SK-N-SH (cell line): ENCODE measurements around the gene SPEF1. TPM values are rescaled to one million over a fixed set of nuclear protein-coding genes. Genes with fewer than 3 reads are reported as not detected.

Experiments used
- CTCF ChIA-PET: fragments of 300-600, 350-600 bp; formaldehyde crosslinking; extraction: SDS; loops from one replicate; lab custom pipeline; 2021; lab: Yijun Ruan, JAX
- POLR2A ChIA-PET: fragments of 350-600 bp; sonication (Branson Sonifier 250); formaldehyde crosslinking; extraction: SDS; loops from one replicate; lab custom pipeline; 2020; ENCODE audit warnings: antibody characterized with exemption, inconsistent platforms; lab: Yijun Ruan, JAX
- DNase-seq: peaks from one replicate; pipeline ENCODE4 v3.0.0; 2012
- H2AFZ ChIP-seq: fragments of 200-600 bp; sonication (generic); 2 replicates; pipeline ENCODE4 v1.8.1; 2016; ENCODE audit warnings: antibody characterized with exemption, mild to moderate bottlenecking, low read depth
- H3F3A ChIP-seq: fragments of 200-600 bp; sonication (generic); replicated peaks from 2 replicates; pipeline ENCODE3; 2016; ENCODE audit warnings: antibody characterized with exemption, mild to moderate bottlenecking; ENCODE audit not compliant: insufficient read depth
- H3K27ac ChIP-seq, 2 experiments: fragments of 200-500 bp in 1 of 2; fragments of 200-600 bp in 1 of 2; sonication (Bioruptor generic) in 1 of 2; sonication (generic), shearing (Covaris generic) in 1 of 2; 2 replicates each; pipeline versions ENCODE4 v1.5.1 to v1.6.1; 2014 to 2016; ENCODE audit warnings: low read depth in 2 of 2, inconsistent platforms in 1 of 2, low read length in 1 of 2, mild to moderate bottlenecking in 1 of 2, mixed read lengths in 1 of 2
- H3K27me3 ChIP-seq: fragments of 200-600 bp; sonication (generic), shearing (Covaris generic); 2 replicates; pipeline ENCODE4 v1.6.1; 2016; ENCODE audit warnings: mixed run types; ENCODE audit not compliant: insufficient read depth
- H3K36me3 ChIP-seq, 2 experiments: fragments of 200-500 bp in 1 of 2; fragments of 200-600 bp in 1 of 2; sonication (Bioruptor generic) in 1 of 2; sonication (generic) in 1 of 2; replicated peaks in 1 of 2; 2 replicates each; pipeline versions ENCODE3 to v1.5.1; 2014 to 2016; ENCODE audit warnings: low read length in 1 of 2, mild to moderate bottlenecking in 1 of 2; ENCODE audit not compliant: insufficient read depth in 2 of 2, control insufficient read depth in 1 of 2
- H3K4me1 ChIP-seq, 2 experiments: fragments of 200-500 bp in 1 of 2; fragments of 200-600 bp in 1 of 2; sonication (Bioruptor generic) in 1 of 2; sonication (generic), shearing (Covaris generic) in 1 of 2; 2 replicates each; pipeline versions ENCODE4 v1.5.1 to v1.6.1; 2014 to 2016; ENCODE audit warnings: low read depth in 1 of 2, low read length in 1 of 2, mixed run types in 1 of 2; ENCODE audit not compliant: insufficient read depth in 2 of 2, control insufficient read depth in 1 of 2
- H3K4me2 ChIP-seq: fragments of 200-600 bp; sonication (generic), shearing (Covaris generic); 2 replicates; pipeline ENCODE4 v1.6.1; 2017; ENCODE audit warnings: mixed run types
- H3K4me3 ChIP-seq, 2 experiments: fragments of 200-500 bp in 1 of 2; fragments of 200-600 bp in 1 of 2; sonication (Bioruptor generic) in 1 of 2; sonication (generic), shearing (Covaris generic) in 1 of 2; 2 replicates each; pipeline versions ENCODE4 v1.5.1 to v1.8.1; 2014 to 2016; ENCODE audit warnings: low read depth in 2 of 2, inconsistent platforms in 1 of 2, low read length in 1 of 2, mild to moderate bottlenecking in 1 of 2, mixed read lengths in 1 of 2, moderate library complexity in 1 of 2
- H3K79me2 ChIP-seq: fragments of 200-600 bp; sonication (generic); 2 replicates; pipeline ENCODE4 v1.8.1; 2017; ENCODE audit warnings: mild to moderate bottlenecking; ENCODE audit not compliant: insufficient read depth
- H3K9ac ChIP-seq: fragments of 200-600 bp; sonication (generic); 2 replicates; pipeline ENCODE4 v1.6.1; 2017; ENCODE audit warnings: mixed run types
- H3K9me2 ChIP-seq: fragments of 200-600 bp; sonication (generic); 2 replicates; pipeline ENCODE4 v1.6.1; 2017; ENCODE audit warnings: mixed run types
- H3K9me3 ChIP-seq: fragments of 200-600 bp; sonication (generic); 2 replicates; pipeline ENCODE4 v1.6.1; 2017; ENCODE audit warnings: mixed run types, mild to moderate bottlenecking, moderate library complexity
- H4K20me1 ChIP-seq: fragments of 200-600 bp; sonication (generic); 2 replicates; pipeline ENCODE4 v1.6.1; 2017; ENCODE audit warnings: mild to moderate bottlenecking, mixed run types; ENCODE audit not compliant: insufficient read depth
- ELF1 ChIP-seq: IDR thresholded peaks from 2 replicates; pipeline ENCODE4 v1.4.0; 2012
- EP300 ChIP-seq, 2 experiments: IDR thresholded peaks; 2 replicates each; pipeline versions ENCODE4 v1.4.0 to v1.6.1; 2012; ENCODE audit warnings: borderline replicate concordance in 1 of 2, low read depth in 1 of 2, low read length in 1 of 2
- FOXJ3 ChIP-seq: sonication (generic); formaldehyde crosslinking; IDR thresholded peaks from 2 replicates; pipeline ENCODE4 v1.5.1; 2020; ENCODE audit warnings: mild to moderate bottlenecking, missing genetic modification reagents
- FOXM1 ChIP-seq: IDR thresholded peaks from 2 replicates; pipeline ENCODE4 v1.4.0; 2012; ENCODE audit warnings: low read depth, mild to moderate bottlenecking
- GATA2 ChIP-seq: sonication (generic); formaldehyde crosslinking; IDR thresholded peaks from 2 replicates; pipeline ENCODE4 v1.5.0; 2020; ENCODE audit warnings: mild to moderate bottlenecking, missing genetic modification reagents
- IRF3 ChIP-seq: fragments of 150-350 bp; IDR thresholded peaks from 2 replicates; pipeline ENCODE4 v1.6.1; 2016; ENCODE audit warnings: mild to moderate bottlenecking, low read depth, low read length
- JUND ChIP-seq: IDR thresholded peaks from 2 replicates; pipeline ENCODE4 v1.4.0; 2012
- MAX ChIP-seq: IDR thresholded peaks from 2 replicates; pipeline ENCODE4 v1.4.0; 2012; ENCODE audit warnings: low read depth
- MXI1 ChIP-seq: IDR thresholded peaks from 2 replicates; pipeline ENCODE4 v1.6.1; 2012; ENCODE audit warnings: mild to moderate bottlenecking, low read depth, low read length, improper control_type of control experiment
- NRF1 ChIP-seq: IDR thresholded peaks from 2 replicates; pipeline ENCODE4 v1.6.1; 2012; ENCODE audit warnings: low read depth, mild to moderate bottlenecking, low read length
- RAD21 ChIP-seq: IDR thresholded peaks from 2 replicates; pipeline ENCODE4 v1.6.1; 2012; ENCODE audit warnings: mild to moderate bottlenecking, low read length
- RFX5 ChIP-seq: IDR thresholded peaks from 2 replicates; pipeline ENCODE4 v1.6.1; 2012; ENCODE audit warnings: mild to moderate bottlenecking, improper control_type of control experiment, low read length
- RXRA ChIP-seq: IDR thresholded peaks from 2 replicates; pipeline ENCODE4 v1.4.0; 2012; ENCODE audit warnings: low read depth, mild to moderate bottlenecking, borderline replicate concordance
- SIN3A ChIP-seq: IDR thresholded peaks from 2 replicates; pipeline ENCODE4 v1.6.1; 2012; ENCODE audit warnings: low read depth, mild to moderate bottlenecking, low read length, moderate library complexity, borderline replicate concordance
- TAF1 ChIP-seq: IDR thresholded peaks from 2 replicates; pipeline ENCODE4 v1.6.1; 2012; ENCODE audit warnings: low read depth, mild to moderate bottlenecking, low read length, moderate library complexity, borderline replicate concordance
- TCF12 ChIP-seq: IDR thresholded peaks from 2 replicates; pipeline ENCODE4 v1.4.0; 2012
- USF1 ChIP-seq: IDR thresholded peaks from 2 replicates; pipeline ENCODE4 v1.4.0; 2012; ENCODE audit warnings: low read depth, borderline replicate concordance
- YY1 ChIP-seq: IDR thresholded peaks from 2 replicates; pipeline ENCODE4 v1.4.0; 2012; ENCODE audit warnings: low read depth, mild to moderate bottlenecking
- ZBTB33 ChIP-seq: IDR thresholded peaks from 2 replicates; pipeline ENCODE4 v1.4.0; 2012; ENCODE audit warnings: low read depth, borderline replicate concordance
- WGBS: methylation state at CpG from one replicate; pipeline ENCODE4 v1.1.6; 2017; ENCODE audit warnings: low lambda C conversion rate; 5-methylcytosine and 5-hydroxymethylcytosine counted together
- polyA plus RNA-seq, 3 experiments: library from polyadenylated mRNA; depleted of rRNA; stranded (reverse); fragments of >200 nt; gene quantifications; 2 replicates each; pipeline ENCODE4 v1.2.3, GENCODE V29; 2012

Gene SPEF1
- polyA plus RNA-seq, 1 of the 3 experiments (the other 2 are of a cell fraction): 1.6 TPM

- Histone ChIP-seq H4K20me1 (no peaks in the 10 kb centered on the region), H3K9me2 (no peaks in the 10 kb centered on the region), H3K79me2 (no peaks in the 10 kb centered on the region; the same call in 1 of the 2 replicates), H3K27me3 (no peaks in the 10 kb centered on the region), H3K4me2 (no peak overlapping the region), H3K9ac (no peak overlapping the region), H3K27ac (no peak overlapping the region), H3K4me3 (no peak overlapping the region), H2AFZ (no peak overlapping the region), H3F3A (no peaks in the 10 kb centered on the region), H3K36me3 (peaks cover 10 to 12% of the 10 kb centered on the region in 2 experiments), H3K4me1 (peaks cover 0 to 3% of the 10 kb centered on the region in 2 experiments; a peak in 1 of 4 replicates), H3K9me3 (no peaks in the 10 kb centered on the region)
- no peak for TF ChIP-seq SIN3A
- no peak for TF ChIP-seq TAF1
- ChIA-PET CTCF (interaction anchor here (1.2 to 13.1 kb wide), 6 partner anchors 7 to 84 kb away, joined by 3 to 151 read pairs (median 12); partner anchors contain the start of gene ADISSP), POLR2A (no interaction called here)
- whole genome bisulfite sequencing: 89% methylated on average over 10 of the region's 10 CpGs
- no peak for DNase-seq
Measured at GRCh38 chr20:3760655-3761348, 20.4 kb downstream of the SPEF1 start.

- peaks cover 10 to 13% of the 10 kb centered on the region in 2 experiments for H3K36me3 ChIP-seq
- H3K4me2 ChIP-seq: no peak overlapping the region
- no peaks in the 10 kb centered on the region for H4K20me1 ChIP-seq
- H3K4me1 ChIP-seq: no peaks in the 10 kb centered on the region
- no peak overlapping the region for H2AFZ ChIP-seq
- H3K9me3 ChIP-seq: no peaks in the 10 kb centered on the region
- DNase-seq: no peak
- no peaks in the 10 kb centered on the region for H3K27me3 ChIP-seq
- H3K9me2 ChIP-seq: no peaks in the 10 kb centered on the region
- H3K79me2 ChIP-seq: no peaks in the 10 kb centered on the region; the same call in 1 of the 2 replicates
- POLR2A ChIA-PET: no interaction called here
- H3K27ac ChIP-seq: no peak overlapping the region
- no peak overlapping the region for H3K9ac ChIP-seq
- no peak overlapping the region for H3K4me3 ChIP-seq
- CTCF ChIA-PET: interaction anchor here (1.2 to 13.1 kb wide), 6 partner anchors 8 to 83 kb away, joined by 3 to 151 read pairs (median 12); partner anchors contain the start of gene ADISSP
- H3F3A ChIP-seq: no peaks in the 10 kb centered on the region
- TF ChIP-seq FOXM1: no peak
- no peak for TF ChIP-seq ELF1
- TF ChIP-seq NRF1: no peak
- TF ChIP-seq MXI1: no peak
- no peak for TF ChIP-seq TCF12
- TF ChIP-seq EP300 (IDR thresholded peaks at IDR 0.05; ENCODE audit: borderline replicate concordance in 1 of 2, low read depth in 1 of 2, low read length in 1 of 2): no peak
- no peak for TF ChIP-seq IRF3
- TF ChIP-seq SIN3A: no peak
- no peak for TF ChIP-seq TAF1
- TF ChIP-seq YY1: no peak
- TF ChIP-seq FOXJ3 (CRISPR knock-in tag): no peak
- no peak for TF ChIP-seq GATA2 (CRISPR knock-in tag)
- no peak for TF ChIP-seq JUND
- no peak for TF ChIP-seq USF1
- TF ChIP-seq ZBTB33: no peak
- TF ChIP-seq RFX5: no peak
- no peak for TF ChIP-seq MAX
- no peak for TF ChIP-seq RXRA
- no peak for TF ChIP-seq RAD21
- 92% methylated on average over 9 of the region's 11 CpGs for WGBS
Measured at GRCh38 chr20:3759884-3760283, 21.4 kb downstream of the SPEF1 start.
